ENCODE data around the gene GTPBP8.

Gene GTPBP8

DNA sequence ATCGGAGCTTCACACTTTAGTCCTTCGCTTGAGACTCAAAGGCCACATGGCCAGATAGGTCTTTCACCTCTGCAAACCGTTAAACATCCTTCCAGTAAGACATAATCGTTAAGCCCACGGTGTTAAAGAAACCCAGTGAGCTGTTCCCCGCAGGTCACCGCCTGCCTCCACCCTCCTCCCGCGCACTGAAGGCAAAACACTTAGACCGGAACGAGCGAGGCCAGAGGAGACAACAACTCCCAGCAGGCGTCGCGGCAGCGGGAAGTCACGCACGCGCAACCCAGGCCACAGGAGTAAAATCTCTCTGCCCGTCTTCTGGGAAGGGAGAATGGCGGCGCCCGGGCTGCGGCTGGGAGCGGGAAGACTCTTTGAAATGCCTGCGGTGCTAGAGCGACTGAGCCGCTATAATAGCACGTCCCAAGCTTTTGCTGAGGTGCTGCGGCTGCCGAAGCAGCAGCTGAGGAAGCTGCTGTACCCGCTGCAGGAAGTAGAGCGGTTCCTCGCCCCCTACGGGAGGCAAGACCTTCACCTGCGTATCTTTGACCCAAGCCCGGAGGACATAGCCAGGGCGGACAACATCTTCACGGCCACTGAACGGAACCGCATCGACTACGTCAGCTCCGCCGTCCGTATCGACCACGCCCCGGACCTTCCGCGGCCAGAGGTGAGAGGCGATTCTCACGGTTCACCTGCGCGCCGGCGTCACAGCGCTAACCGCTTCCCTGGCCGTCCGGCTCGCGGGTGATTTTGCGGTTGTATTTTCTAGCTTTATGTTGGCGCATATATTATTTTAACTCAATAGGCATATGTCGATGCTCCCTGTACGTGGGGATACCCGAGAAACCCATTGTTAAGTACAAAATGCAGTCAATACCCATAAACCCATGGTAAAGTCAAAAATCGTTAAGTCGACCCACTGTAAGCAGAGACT lies at the start of gene GTPBP8:
GTPBP8 (plus strand) TSS at position 313 of the 931 bp plus-strand sequence; CDS start at position 329, 16 bp downstream.
- peak; percentile 79 to 92 for DNase-seq

- DNase-seq: no peak
Observed at GRCh38 chr3:112948346-112948838, 42.4 kb upstream of the GTPBP8 start.

- no peak for DNase-seq
Observed at GRCh38 chr3:112956351-112956750, 34.4 kb upstream of the GTPBP8 start.

GRCh38 chr3:112958811-112959560 lies 31.8 kb upstream of the GTPBP8 start:
- DNase-seq: no peak

GRCh38 chr3:112963683-112964082 lies 27.1 kb upstream of the GTPBP8 start:
- no peak for DNase-seq

- DNase-seq: no peak
Observed at GRCh38 chr3:112965656-112966055, 25.1 kb upstream of the GTPBP8 start.

- DNase-seq: no peak
Observed at GRCh38 chr3:112966633-112967032, 24.2 kb upstream of the GTPBP8 start.

DNA sequence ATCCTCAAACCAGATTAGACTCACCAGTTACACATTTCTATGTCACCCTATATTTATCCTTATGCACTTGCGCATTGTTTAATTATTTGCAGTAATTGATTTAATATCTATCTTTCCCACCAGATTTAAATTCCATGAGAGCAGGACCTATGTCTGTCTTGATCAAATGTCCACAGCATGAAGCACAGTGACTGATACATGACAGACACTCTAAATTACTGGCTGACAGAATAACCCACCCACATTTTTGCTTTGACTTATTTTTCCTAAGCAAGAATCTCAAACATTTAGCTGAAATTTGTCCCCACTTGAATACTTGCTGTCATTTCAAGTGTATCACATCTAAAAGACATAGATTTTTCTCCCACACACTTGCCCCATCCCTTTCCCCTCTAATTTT lies 23.4 kb upstream of the GTPBP8 start:
- no peak for DNase-seq

GRCh38 chr3:112967828-112968227 lies 23.0 kb upstream of the GTPBP8 start:
- no peak for DNase-seq

DNA sequence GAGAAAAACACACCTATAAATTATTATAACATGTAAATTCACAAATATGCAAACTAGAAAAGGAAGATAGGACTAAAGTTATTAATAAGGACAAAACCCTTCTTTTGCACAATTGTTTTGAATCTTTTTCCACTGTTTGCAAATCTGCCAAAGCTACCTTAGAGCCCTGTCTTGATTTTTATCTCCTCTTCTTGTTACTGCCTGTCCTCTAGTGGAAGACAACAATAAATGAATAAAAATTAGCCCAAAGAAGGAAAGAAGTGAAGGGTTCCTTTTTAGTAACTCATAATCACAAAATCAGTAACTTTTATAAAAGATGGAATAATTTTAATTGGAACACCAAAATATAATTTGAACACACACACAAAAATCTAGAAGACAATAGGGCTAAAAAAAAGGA lies 18.6 kb upstream of the GTPBP8 start:
- DNase-seq: no peak

DNA sequence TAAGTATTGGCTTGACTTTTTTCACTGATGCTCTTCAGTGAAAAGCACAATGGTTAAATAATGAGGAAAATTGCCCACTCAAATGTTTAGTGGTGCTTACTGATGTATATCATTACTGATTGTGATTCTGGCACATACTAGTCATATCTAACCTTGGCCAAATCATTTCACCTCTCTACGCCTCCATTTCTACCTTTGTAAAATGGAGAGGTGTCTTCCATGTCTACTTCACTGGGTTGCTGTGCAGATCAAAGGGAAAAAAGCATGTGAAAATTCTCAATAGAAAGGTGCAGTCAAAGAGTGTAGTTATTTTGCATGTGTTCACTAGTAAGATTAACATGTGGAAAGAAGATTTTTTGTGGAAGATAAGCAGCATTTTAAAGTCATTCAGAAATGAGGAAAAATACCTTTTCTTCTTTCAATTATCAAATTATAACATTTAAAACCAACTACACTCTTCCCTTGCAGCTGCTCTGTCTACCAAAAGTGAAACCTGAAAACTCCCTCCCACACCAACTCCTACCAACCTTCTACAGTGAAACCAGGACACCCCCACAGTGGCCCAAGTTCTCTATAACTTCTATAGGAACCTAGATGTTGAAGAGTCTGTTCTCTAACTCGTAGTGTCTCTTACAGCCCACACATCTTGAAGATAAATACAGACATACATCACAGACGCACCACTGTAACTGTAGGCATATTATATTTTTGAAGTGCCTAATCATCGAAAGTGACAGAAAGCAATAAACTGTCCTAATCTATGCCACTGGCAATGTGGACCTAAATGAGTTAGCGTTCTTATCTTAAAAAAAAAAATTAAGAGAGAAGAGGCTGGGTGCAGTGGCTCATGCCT lies 17.2 kb upstream of the GTPBP8 start:
- no peak for DNase-seq

- DNase-seq: no peak
Observed at GRCh38 chr3:112974178-112974517, 16.6 kb upstream of the GTPBP8 start.

DNA sequence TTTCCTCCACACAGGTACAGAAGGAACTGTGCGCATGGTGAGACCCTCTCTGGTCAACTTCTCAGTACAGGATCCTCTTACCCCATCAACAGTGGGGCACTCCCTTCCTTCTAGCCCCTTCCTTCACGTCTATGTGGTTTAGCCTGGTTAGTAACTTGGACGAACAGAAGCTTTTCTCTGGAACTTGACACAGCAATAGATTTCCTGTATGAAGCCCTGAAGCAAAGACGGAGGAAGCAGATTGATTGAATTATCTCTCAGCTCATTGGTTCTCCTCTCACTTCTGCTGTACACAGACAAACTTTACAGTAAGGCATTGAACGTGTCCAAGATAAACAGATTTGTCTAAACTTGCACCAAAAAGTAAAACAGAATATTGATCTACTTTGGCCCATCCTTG lies 15.9 kb upstream of the GTPBP8 start, which contains the start of gene CD200R1:
CD200R1 (minus strand) TSS at position 210 of the 400 bp plus-strand sequence. CDS start 246 bp downstream, outside the sequence.
- DNase-seq: no peak

GRCh38 chr3:112976001-112976400 lies 14.8 kb upstream of the GTPBP8 start:
- DNase-seq: no peak

DNA sequence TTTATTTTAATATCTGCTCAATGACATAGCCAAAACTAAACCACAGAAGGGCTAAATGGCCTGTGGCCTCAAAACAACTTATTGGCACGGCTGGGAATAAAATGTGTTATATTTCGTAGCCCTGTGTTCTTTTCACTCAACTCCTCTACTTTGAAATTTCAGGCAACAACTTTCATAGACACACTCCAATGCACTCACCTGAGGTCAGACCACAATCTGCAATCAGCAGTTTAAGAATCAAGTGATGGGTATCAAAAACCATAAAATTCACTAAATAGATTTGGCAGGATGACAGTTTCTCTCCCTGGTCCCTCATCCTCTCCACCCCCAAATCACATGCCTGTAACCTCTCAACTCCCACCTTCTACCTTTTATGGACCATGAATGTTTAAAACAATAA lies 13.8 kb upstream of the GTPBP8 start:
- DNase-seq: no peak

GRCh38 chr3:112979244-112979832 lies 11.4 kb upstream of the GTPBP8 start:
- peak in 1 of 2 experiments; percentile 28 for DNase-seq

GRCh38 chr3:112980080-112980479 lies 10.7 kb upstream of the GTPBP8 start:
- DNase-seq: no peak

DNA sequence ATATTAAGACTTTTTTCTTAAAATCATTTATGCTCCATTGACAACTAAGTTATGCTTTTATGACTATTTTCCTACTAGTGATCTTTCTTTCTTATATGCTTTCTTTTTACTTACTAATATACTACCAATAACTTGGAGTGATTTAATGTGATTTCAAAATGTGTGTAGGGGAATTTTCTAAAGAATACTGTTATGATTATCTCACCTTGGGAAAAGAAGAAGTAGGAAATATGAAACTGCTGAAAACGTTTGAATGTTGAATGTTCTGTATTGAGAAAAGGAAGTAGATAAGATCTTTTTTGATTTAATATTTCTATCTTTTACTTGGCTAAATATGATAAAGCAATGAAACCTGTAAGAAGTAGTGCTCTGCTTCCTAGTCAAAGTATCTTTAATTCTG lies 8.1 kb upstream of the GTPBP8 start:
- no peak for DNase-seq

DNA sequence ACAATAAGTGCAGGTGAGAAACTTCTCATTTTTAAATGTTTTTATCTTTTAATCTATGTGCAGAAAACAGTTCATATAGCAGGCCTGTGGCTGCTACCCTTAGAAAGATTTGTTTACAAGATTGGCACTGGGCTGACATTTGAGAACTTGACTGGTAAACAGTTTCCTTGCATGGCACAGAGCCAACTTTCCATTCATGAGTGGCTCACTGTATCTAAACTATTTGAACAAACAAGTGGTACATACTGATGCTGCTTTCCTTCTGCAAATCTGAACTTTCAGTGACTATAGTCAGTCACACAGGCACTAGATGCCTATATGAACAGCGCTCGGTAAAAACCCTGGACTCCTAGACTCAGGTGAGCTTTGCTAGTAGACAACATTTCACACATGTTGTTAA lies 6.3 kb upstream of the GTPBP8 start:
- no peak for DNase-seq

DNA sequence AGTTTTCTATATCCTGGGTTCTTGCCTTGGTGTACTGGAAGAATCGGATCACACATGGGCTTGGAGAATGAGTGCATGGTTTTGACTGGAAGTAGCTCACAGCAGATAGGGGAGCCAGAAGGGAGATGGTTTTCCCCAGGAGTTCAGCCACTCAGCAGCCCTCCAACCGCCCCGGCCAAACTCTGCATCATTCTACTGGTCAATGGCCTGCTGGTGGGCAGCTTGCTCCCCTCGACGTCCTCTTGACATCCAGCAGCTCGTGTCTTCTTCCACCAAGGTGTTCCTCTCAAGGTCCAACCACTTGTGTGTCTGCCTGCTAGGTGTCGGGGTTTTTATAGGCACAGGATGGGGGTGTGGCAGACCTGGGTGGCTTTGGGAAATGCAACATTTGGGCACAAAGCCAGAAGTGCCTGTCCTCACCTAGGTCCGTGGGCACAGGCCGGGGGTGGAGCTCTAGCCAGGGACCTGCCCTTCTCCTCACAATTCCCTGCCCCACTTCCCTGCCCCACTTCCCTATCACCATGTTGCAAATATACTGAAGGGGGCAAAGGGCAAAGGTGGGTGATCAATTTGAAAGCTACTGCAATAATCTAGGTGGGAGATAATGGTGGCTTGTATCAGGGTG lies 3.0 kb upstream of the GTPBP8 start:
- no peak for DNase-seq

DNA sequence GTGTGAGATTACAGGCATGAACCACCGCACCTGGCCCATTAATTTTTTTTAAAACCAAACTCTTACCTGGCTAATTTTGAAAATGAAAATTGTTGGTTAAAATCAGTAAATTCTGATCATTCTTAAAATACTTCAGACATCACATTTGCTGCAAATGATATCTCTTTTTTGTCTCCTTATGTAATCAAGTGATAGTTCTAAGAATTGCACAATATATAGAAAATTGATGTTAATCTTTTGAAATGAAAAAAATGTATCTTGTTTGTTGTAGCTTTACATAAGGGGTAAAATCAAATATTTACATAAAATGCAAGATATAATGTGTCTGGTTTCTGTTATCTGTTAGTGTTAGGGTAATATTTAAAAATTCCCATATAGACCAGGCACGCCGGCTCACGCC lies 5.0 kb downstream of the GTPBP8 start:
- DNase-seq: no peak

DNA sequence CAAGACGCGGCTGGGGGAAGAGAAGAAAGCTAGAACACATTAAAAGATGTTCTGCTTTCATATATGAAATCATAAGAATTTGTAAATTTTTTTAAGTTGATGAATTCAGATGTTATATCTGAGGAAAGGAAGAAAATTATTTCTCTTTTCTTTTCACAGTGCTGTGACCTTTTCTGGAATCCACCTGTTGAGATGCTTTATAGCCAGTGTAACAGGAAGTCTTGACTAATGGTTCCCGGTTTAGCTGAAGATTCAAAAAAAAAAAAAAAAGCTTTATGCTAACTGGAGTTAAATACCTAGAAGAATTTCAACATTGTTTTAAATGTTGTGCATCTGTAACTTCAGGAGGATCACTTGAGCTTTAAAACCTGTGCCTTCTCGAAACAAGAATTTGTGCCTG lies 9.9 kb downstream of the GTPBP8 start:
- DNase-seq: no peak
